ENCODE data around the gene CALB2.
"Not testable (repeated sequence)": the region's sequence is repeated elsewhere in the genome, so short reads cannot be mapped to it uniquely, and the experiment has no call there.

CALB2 gene

DNA sequence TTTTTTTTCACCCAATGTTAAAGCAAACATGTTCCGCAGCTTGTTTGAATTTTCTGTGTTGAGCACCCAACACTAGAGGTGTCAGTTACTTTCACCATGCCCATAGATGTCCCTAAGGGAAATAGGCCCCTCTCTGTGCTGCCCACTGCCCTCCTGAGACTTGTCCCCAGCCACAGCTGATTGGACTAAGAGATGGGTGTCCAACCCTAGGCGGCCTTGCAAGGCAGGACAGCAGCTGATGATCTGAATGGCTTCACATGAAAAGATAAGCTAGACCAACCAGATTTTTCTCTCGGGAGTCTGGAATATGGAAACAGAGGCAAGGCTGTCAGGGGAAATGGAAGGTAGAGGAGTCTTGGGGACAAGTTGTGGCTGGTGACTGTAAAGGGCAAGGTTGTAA lies 6.1 kb upstream of the CALB2 start:
- TF ChIP-seq, protein P1, sequence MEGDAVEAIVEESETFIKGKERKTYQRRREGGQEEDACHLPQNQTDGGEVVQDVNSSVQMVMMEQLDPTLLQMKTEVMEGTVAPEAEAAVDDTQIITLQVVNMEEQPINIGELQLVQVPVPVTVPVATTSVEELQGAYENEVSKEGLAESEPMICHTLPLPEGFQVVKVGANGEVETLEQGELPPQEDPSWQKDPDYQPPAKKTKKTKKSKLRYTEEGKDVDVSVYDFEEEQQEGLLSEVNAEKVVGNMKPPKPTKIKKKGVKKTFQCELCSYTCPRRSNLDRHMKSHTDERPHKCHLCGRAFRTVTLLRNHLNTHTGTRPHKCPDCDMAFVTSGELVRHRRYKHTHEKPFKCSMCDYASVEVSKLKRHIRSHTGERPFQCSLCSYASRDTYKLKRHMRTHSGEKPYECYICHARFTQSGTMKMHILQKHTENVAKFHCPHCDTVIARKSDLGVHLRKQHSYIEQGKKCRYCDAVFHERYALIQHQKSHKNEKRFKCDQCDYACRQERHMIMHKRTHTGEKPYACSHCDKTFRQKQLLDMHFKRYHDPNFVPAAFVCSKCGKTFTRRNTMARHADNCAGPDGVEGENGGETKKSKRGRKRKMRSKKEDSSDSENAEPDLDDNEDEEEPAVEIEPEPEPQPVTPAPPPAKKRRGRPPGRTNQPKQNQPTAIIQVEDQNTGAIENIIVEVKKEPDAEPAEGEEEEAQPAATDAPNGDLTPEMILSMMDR (IDR thresholded peaks at IDR 0.05; ENCODE audit: insufficient read depth, missing control alignments): no peak
- DNase-seq (ENCODE audit: insufficient read length, low spot score) (no peak), FAIRE-seq (no peak)

DNA sequence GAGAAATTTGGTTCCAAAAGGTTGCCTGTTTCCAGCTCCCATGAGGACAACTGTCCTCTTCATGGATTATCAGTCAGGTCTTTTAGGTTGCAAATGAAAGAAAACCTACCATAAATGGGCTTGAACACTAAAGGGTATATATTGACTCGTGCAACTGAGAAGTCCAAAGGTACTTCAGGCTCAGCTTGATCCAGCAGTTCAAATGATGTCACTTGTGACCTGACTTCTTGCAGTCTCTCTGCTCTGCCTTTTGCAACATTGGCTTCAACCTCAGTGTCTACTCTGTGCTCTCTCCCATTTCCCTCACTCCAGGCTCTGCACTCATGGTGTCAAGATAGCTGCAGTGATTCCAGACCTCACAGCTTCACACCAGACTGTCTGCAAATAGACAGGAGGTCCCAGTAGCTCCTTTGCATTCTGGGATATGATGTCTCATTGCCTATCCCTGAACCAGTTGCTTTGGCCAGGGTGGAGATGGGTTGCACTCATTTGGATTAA lies 5.5 kb upstream of the CALB2 start:
- DNase-seq (ENCODE audit: insufficient read length, low spot score): no peak
- TF ChIP-seq, protein P1 (IDR thresholded peaks at IDR 0.05; ENCODE audit: insufficient read depth, missing control alignments): no peak
- no peak for FAIRE-seq

DNA sequence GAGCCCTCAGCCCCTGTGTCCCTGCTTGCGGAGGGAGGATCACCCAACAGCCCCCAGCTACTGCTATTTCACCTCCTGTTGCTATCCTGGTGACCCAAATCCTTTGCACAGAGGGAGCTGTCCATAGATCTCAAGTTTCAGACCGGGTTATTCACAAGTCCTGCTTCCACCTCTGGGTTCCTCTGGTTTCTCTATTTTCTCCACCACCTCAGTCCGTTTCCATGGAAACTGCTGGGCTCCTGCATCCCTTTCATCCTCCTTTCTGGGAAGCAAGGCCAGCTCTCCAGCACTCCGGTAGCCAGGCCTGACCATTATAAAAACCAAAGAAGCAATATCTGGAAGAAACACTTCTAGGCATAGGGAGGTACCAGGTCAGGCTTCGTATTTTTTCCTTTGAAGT lies 4.8 kb upstream of the CALB2 start:
- TF ChIP-seq, protein P1 (IDR thresholded peaks at IDR 0.05; ENCODE audit: insufficient read depth, missing control alignments): no peak
- no peak for FAIRE-seq
- DNase-seq (ENCODE audit: insufficient read length, low spot score): no peak

DNA sequence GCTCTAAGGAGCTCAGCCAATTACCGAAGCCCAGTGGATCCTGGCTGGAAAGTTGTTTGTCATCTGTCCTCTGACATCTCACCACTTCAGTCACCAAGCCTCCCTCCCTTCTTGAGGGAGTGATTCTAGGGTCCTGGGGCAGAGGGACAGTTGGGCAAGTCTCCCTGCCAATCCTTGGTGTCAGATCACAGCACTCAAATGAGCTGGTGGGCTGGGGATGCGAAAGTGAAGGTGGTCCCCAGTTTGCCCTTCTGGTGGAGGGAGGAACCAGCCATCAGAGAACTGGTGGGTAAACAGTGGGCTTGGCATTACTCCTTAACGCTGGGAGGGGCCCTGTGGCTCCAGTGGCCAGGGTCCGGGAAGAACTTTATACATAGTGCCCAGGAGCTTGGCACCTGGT lies 4.4 kb upstream of the CALB2 start:
- DNase-seq (ENCODE audit: insufficient read length, low spot score): no peak
- TF ChIP-seq, protein P1 (IDR thresholded peaks at IDR 0.05; ENCODE audit: insufficient read depth, missing control alignments): no peak
- no peak for FAIRE-seq

DNA sequence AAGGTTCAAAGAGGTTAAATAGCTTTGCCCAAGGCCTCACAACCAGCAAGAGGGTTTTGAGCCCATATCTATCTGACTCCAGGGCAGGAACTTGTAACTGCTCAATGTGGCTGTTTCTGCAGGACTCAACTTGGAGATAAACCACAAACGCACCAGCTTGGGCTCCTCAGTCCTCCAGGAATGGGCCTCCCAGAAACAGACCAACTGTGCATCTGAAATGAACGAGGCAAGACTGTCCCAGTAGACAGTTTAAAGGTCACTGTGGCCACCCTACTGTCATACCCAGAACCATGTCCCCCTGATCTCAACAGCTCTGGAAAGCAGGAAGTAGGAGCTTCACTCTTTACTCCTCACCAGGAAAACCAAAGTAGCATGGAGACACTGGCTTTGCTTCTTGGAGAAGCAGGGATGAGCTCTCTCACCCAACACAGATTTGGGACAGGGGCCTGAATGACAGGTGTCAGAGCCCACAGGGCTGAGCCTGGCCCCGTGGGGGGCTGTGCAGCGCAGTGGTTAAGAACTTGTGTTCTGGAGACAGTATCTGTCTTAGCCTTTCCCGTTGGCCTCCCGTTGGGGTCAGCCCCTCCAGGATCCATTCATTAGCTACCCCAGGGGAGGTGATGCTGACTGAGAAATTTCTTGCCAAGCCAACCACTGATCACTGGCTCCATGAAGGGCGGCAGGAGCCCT lies 2.3 kb upstream of the CALB2 start:
- DNase-seq (ENCODE audit: insufficient read length, low spot score) (no peak), FAIRE-seq (no peak)
- TF ChIP-seq, protein P1 (IDR thresholded peaks at IDR 0.05; ENCODE audit: insufficient read depth, missing control alignments): no peak

DNA sequence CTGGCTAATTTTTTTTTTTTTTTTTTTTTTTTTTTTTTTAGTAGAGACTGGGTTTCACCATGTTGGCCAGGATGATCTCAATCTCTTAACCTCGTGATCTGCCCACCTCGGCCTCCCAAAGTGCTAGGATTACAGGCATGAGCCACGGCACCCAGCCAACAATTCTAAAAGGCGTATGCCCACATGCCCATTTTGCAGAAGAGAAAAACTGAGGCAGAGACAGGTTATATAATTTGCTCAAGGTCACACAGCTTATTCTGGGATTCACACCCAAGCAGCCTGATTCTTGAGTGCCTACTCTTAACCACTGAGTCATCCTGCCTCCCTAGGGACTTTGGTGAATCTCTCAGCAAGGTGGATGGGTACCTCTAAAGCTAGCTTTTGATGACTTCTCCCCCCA lies 1.6 kb upstream of the CALB2 start:
- FAIRE-seq; DNase-seq (ENCODE audit: insufficient read length, low spot score): not testable (repeated sequence)

DNA sequence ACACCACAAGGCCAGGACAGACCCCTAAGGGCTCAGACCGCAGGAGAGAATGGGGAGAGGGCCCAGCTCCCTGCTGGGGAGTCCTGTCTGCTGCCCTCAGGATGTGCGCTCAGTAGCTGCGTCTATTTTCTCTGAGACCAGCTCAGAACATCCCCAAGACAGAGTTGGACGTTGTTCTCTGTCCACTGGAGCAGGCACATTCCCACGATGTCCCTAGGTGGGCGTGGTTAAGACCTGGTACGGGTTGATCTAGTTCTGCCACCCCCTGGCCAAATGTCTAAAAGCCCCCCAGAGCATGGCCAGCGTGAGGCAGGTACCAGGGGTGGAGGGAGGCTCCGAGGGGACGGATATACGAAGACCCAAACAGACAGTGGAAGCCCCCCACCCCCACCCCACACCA lies 842 bp upstream of the CALB2 start:
- TF ChIP-seq, protein P1 (IDR thresholded peaks at IDR 0.05; ENCODE audit: insufficient read depth, missing control alignments): no peak
- FAIRE-seq (no peak), DNase-seq (ENCODE audit: insufficient read length, low spot score) (no peak)
